HG02571 (cell line): ENCODE measurements around the gene CBX3.
"Not testable (repeated sequence)": the region's sequence is repeated elsewhere in the genome, so short reads cannot be mapped to it uniquely, and the experiment has no call there.

Experiments used
- ATAC-seq: cut with Tn5 transposase; IDR thresholded peaks from one replicate; pipeline ENCODE4 v1.9.1; 2021; ENCODE audit warnings: mild to moderate bottlenecking, moderate library complexity; ENCODE audit not compliant: unreplicated experiment

The CBX3 gene

GRCh38 chr7:26187380-26188205 lies 14.0 kb upstream of the CBX3 start:
- ATAC-seq = no peak

- ATAC-seq = no peak
These were observed 13.2 kb upstream of the CBX3 start for GRCh38 chr7:26188206-26188956.

- ATAC-seq = no peak
These were observed 12.5 kb upstream of the CBX3 start for GRCh38 chr7:26188957-26189541.

GRCh38 chr7:26189697-26190096 lies 11.8 kb upstream of the CBX3 start:
- ATAC-seq = no peak

GRCh38 chr7:26190417-26190869 lies 11.1 kb upstream of the CBX3 start:
- ATAC-seq = no peak

- no peak for ATAC-seq
These were observed 10.1 kb upstream of the CBX3 start for GRCh38 chr7:26191233-26191973.

GRCh38 chr7:26191974-26192479 lies 9.5 kb upstream of the CBX3 start:
- ATAC-seq = no peak

GRCh38 chr7:26192485-26193087 lies 9.0 kb upstream of the CBX3 start:
- no peak for ATAC-seq

- no peak for ATAC-seq
These were observed 7.9 kb upstream of the CBX3 start for GRCh38 chr7:26193432-26194207.

- ATAC-seq = not testable (repeated sequence)
These were observed 6.8 kb upstream of the CBX3 start for GRCh38 chr7:26194764-26195163.

- no peak for ATAC-seq
These were observed 6.4 kb upstream of the CBX3 start for GRCh38 chr7:26195182-26195581.

GRCh38 chr7:26195867-26196657 lies 5.5 kb upstream of the CBX3 start:
- ATAC-seq = no peak

GRCh38 chr7:26197153-26198115 lies 4.1 kb upstream of the CBX3 start:
- ATAC-seq = no peak

GRCh38 chr7:26198133-26198780 lies 3.3 kb upstream of the CBX3 start:
- ATAC-seq = no peak

GRCh38 chr7:26198781-26199169 lies 2.8 kb upstream of the CBX3 start:
- no peak for ATAC-seq

GRCh38 chr7:26199301-26200037 lies 2.1 kb upstream of the CBX3 start:
- ATAC-seq = no peak

- no peak for ATAC-seq
These were observed 1.5 kb upstream of the CBX3 start for GRCh38 chr7:26200038-26200443.
